GM12878 (cell line): ENCODE data around the gene CELF2. TPM values are rescaled to one million over a fixed set of nuclear protein-coding genes. Genes with fewer than 3 reads are reported as not detected.

Experiments
- ATF3 ChIP-seq: IDR thresholded peaks from 2 replicates; pipeline ENCODE4 v1.6.1; 2011; ENCODE audit warnings: low read depth, mild to moderate bottlenecking, low read length, moderate library complexity, borderline replicate concordance; ENCODE audit errors: extremely low read depth
- DPF2 ChIP-seq: fragments of 450-650 bp; IDR thresholded peaks from 2 replicates; pipeline ENCODE4 v1.6.1; 2017; ENCODE audit warnings: mild to moderate bottlenecking
- ESRRA ChIP-seq: IDR thresholded peaks from 2 replicates; pipeline ENCODE4 v1.6.1; 2012; ENCODE audit warnings: mild to moderate bottlenecking, low read length, improper control_type of control experiment
- HCFC1 ChIP-seq: fragments of 150-350 bp; IDR thresholded peaks from 2 replicates; pipeline ENCODE4 v1.6.1; 2014; ENCODE audit warnings: low read length
- HDAC2 ChIP-seq: fragments of 200-600 bp; sonication (generic); IDR thresholded peaks from 2 replicates; pipeline ENCODE4 v1.6.1; 2017
- IKZF2 ChIP-seq, 2 experiments: fragments of 450-650 bp; IDR thresholded peaks; 2 replicates each; pipeline ENCODE4 v1.6.1; 2017; ENCODE audit warnings: mild to moderate bottlenecking in 2 of 2, moderate library complexity in 2 of 2
- IRF4 ChIP-seq: IDR thresholded peaks from 2 replicates; pipeline ENCODE4 v1.6.1; 2011; ENCODE audit warnings: low read depth, low read length
- MTA2 ChIP-seq: fragments of 450-650 bp; IDR thresholded peaks from 2 replicates; pipeline ENCODE4 v1.6.1; 2016; ENCODE audit warnings: low read depth, mild to moderate bottlenecking, moderate library complexity
- MTA3 ChIP-seq: IDR thresholded peaks from 2 replicates; pipeline ENCODE4 v1.6.1; 2012; ENCODE audit warnings: low read length, inconsistent platforms, borderline replicate concordance
- MXI1 ChIP-seq: fragments of 150-350 bp; IDR thresholded peaks from 2 replicates; pipeline ENCODE4 v1.6.1; 2011; ENCODE audit warnings: low read depth, mild to moderate bottlenecking, inconsistent platforms, low read length, improper control_type of control experiment
- PAX5 ChIP-seq: IDR thresholded peaks from 2 replicates; pipeline ENCODE4 v1.6.1; 2011; ENCODE audit warnings: low read depth, low read length, borderline replicate concordance
- POLR2A ChIP-seq: IDR thresholded peaks from 2 replicates; pipeline ENCODE4 v1.6.1; 2011; ENCODE audit warnings: low read depth, mild to moderate bottlenecking, low read length
- RCOR1 ChIP-seq: conservative IDR thresholded peaks from 2 replicates; pipeline ENCODE4 v1.6.1; 2012; ENCODE audit warnings: low read depth, low read length, improper control_type of control experiment
- RELB ChIP-seq: fragments of 450-650 bp; IDR thresholded peaks from 2 replicates; pipeline ENCODE4 v1.6.1; 2017; ENCODE audit warnings: low read depth, mild to moderate bottlenecking, moderate library complexity
- RFX5 ChIP-seq: IDR thresholded peaks from 2 replicates; pipeline ENCODE4 v1.6.1; 2011; ENCODE audit warnings: low read depth, low read length, improper control_type of control experiment
- SIX5 ChIP-seq: IDR thresholded peaks from 2 replicates; pipeline ENCODE4 v1.6.1; 2011; ENCODE audit warnings: mild to moderate bottlenecking, low read depth, low read length, moderate library complexity; ENCODE audit not compliant: severe bottlenecking
- TBL1XR1 ChIP-seq: IDR thresholded peaks from 2 replicates; pipeline ENCODE4 v1.6.1; 2012; ENCODE audit warnings: low read depth, low read length, improper control_type of control experiment
- ZNF274 ChIP-seq: IDR thresholded peaks from one replicate; pipeline ENCODE4 v1.8.0; 2011; ENCODE audit not compliant: insufficient read length, insufficient read depth
- polyA plus RNA-seq, 11 experiments: library from polyadenylated mRNA; depleted of rRNA in 4 of 11; unstranded in 6 of 11; stranded (reverse) in 5 of 11; fragments of >200 nt; fragmentation: Nextera tagmentation in 4 of 11; fragmentation: Illumina TruSeq in 1 of 11; extraction: Ambion mirVana in 4 of 11; extraction: Trizol in 1 of 11; gene quantifications; 1 replicate in 1 of 11; 2 replicates in 10 of 11; pipeline versions ENCODE4 v1.2.1 to v1.2.3, GENCODE V29; 2011 to 2016; ENCODE audit warnings: inconsistent platforms in 2 of 11, missing spikeins in 2 of 11, low read depth in 1 of 11
- total RNA-seq, 4 experiments: library from RNA; depleted of rRNA in 3 of 4; stranded (reverse); fragments of >200 nt in 3 of 4; fragmentation: Illumina TruSeq in 1 of 4; extraction: Trizol in 1 of 4; gene quantifications; 2 replicates each; pipeline versions ENCODE4 v1.2.1 to v1.2.3, GENCODE V29; 2013 to 2021
- TF ChIP-seq, protein P1 (sequence below): IDR thresholded peaks from 2 replicates; pipeline ENCODE4 v1.6.1; 2012; ENCODE audit warnings: low read length, inconsistent platforms
- TF ChIP-seq, protein P2 (sequence below): fragments of 150-350 bp; IDR thresholded peaks from 2 replicates; pipeline ENCODE4 v1.6.1; 2014; ENCODE audit warnings: mild to moderate bottlenecking, low read depth, low read length
- TF ChIP-seq, protein P3 (sequence below): IDR thresholded peaks from 2 replicates; pipeline ENCODE4 v1.6.1; 2012; ENCODE audit warnings: low read depth, low read length, improper control_type of control experiment
- TF ChIP-seq, protein P4 (sequence below): IDR thresholded peaks from 2 replicates; pipeline ENCODE4 v1.6.1; 2012; ENCODE audit warnings: low read depth, low read length, improper control_type of control experiment

Gene CELF2
- total and polyA plus RNA-seq, 10 of the 15 experiments (the other 5 are each of a cell fraction or from before 2014, with no cell fraction given): 20.8 to 129 (median 86.3) TPM

DNA sequence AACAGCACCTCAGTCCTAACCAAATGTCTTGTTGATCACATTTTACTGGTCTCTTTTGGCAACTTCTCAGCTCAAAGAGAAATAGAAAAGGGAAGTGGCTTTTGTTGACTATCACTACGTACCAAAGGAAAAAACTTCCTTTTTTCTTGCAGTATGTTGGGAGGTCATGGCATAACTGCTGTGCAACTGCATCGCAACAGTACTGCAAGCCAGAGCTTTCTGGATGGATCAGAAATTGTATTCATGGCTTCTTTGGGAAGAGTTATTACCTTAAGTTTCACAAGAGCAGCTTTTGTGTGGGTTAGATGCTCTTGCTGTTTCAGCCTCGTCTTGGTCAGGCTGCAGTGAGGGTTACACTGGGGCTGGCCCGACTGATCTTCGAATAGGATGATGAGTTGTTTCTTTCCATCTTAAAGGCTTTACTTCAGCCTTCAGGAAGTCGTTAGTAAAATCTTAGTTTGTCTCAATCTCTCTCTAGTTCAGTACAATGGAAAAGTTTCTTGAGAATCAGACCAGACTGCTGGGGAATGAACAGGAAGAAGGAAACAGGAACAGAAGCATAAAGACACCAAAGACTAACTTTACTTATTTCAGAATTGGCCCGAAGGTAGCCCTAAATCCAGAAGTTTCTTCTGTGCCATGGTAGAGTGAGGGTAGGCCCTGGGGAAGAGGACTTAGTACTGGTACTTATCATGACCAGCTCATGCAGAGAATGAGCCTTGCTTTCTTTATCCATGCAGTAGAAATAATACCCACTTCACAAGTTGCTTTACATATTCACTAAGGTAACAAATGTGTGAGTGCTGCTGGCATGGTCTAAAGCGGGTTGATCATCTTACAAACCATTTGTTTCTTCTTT, 153.6 kb downstream of the CELF2 start (continued):
- TF ChIP-seq, protein P1, sequence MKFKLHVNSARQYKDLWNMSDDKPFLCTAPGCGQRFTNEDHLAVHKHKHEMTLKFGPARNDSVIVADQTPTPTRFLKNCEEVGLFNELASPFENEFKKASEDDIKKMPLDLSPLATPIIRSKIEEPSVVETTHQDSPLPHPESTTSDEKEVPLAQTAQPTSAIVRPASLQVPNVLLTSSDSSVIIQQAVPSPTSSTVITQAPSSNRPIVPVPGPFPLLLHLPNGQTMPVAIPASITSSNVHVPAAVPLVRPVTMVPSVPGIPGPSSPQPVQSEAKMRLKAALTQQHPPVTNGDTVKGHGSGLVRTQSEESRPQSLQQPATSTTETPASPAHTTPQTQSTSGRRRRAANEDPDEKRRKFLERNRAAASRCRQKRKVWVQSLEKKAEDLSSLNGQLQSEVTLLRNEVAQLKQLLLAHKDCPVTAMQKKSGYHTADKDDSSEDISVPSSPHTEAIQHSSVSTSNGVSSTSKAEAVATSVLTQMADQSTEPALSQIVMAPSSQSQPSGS: no peak
- TF ChIP-seq IRF4: no peak
- TF ChIP-seq, protein P2, sequence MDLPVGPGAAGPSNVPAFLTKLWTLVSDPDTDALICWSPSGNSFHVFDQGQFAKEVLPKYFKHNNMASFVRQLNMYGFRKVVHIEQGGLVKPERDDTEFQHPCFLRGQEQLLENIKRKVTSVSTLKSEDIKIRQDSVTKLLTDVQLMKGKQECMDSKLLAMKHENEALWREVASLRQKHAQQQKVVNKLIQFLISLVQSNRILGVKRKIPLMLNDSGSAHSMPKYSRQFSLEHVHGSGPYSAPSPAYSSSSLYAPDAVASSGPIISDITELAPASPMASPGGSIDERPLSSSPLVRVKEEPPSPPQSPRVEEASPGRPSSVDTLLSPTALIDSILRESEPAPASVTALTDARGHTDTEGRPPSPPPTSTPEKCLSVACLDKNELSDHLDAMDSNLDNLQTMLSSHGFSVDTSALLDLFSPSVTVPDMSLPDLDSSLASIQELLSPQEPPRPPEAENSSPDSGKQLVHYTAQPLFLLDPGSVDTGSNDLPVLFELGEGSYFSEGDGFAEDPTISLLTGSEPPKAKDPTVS: no peak
- no peak for TF ChIP-seq HDAC2
- TF ChIP-seq, protein P3, sequence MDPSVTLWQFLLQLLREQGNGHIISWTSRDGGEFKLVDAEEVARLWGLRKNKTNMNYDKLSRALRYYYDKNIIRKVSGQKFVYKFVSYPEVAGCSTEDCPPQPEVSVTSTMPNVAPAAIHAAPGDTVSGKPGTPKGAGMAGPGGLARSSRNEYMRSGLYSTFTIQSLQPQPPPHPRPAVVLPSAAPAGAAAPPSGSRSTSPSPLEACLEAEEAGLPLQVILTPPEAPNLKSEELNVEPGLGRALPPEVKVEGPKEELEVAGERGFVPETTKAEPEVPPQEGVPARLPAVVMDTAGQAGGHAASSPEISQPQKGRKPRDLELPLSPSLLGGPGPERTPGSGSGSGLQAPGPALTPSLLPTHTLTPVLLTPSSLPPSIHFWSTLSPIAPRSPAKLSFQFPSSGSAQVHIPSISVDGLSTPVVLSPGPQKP: peak; percentile 14; the same call in 1 of the 2 replicates
- no peak; the same call in 1 of the 2 replicates for TF ChIP-seq MXI1
- TF ChIP-seq RFX5: no peak
- TF ChIP-seq MTA2: no peak
- 0 out of 2 replicates have a peak, but pooled peaks have one; percentile 23 for TF ChIP-seq TBL1XR1
- TF ChIP-seq POLR2A: peak; percentile 33; the same call in 1 of the 2 replicates
- peak in 1 of 2 experiments; percentile 48; a peak in 3 of 4 replicates for TF ChIP-seq IKZF2 (IDR thresholded peaks at IDR 0.05)
- no peak for TF ChIP-seq ESRRA
- TF ChIP-seq MTA3: no peak
- TF ChIP-seq ATF3: no peak
- TF ChIP-seq SIX5: no peak
- TF ChIP-seq PAX5: no peak
- no peak for TF ChIP-seq HCFC1
- TF ChIP-seq ZNF274: no peak
- TF ChIP-seq RELB: peak; percentile 57; the same call in 1 of the 2 replicates
- peak; percentile 57 for TF ChIP-seq DPF2
- TF ChIP-seq, protein P4, sequence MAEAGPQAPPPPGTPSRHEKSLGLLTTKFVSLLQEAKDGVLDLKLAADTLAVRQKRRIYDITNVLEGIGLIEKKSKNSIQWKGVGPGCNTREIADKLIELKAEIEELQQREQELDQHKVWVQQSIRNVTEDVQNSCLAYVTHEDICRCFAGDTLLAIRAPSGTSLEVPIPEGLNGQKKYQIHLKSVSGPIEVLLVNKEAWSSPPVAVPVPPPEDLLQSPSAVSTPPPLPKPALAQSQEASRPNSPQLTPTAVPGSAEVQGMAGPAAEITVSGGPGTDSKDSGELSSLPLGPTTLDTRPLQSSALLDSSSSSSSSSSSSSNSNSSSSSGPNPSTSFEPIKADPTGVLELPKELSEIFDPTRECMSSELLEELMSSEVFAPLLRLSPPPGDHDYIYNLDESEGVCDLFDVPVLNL: no peak
- TF ChIP-seq RCOR1: no peak
